Mononuclear cell (primary cell): ENCODE data around the gene SMURF2. TPM values are rescaled to one million over a fixed set of nuclear protein-coding genes. Genes with fewer than 3 reads are reported as not detected.

Source experiments
- H3K27me3 ChIP-seq: 2 replicates; pipeline ENCODE4 v1.6.0; 2011; ENCODE audit warnings: low read length, control low read depth; ENCODE audit not compliant: insufficient read depth
- H3K4me1 ChIP-seq: 2 replicates; pipeline ENCODE4 v1.5.1; 2011; ENCODE audit warnings: mild to moderate bottlenecking, low read length, control low read depth; ENCODE audit not compliant: insufficient read depth
- H3K4me3 ChIP-seq: 2 replicates; pipeline ENCODE4 v1.5.1; 2011; ENCODE audit warnings: mild to moderate bottlenecking, low read length, moderate library complexity
- H3K9me3 ChIP-seq: 2 replicates; pipeline ENCODE4 v1.5.1; 2011; ENCODE audit warnings: low read depth, mild to moderate bottlenecking, control low read depth, low read length
- total RNA-seq: library from RNA; depleted of rRNA; stranded (reverse); fragments of >200 nt; gene quantifications from one replicate; pipeline ENCODE4 v1.2.3, GENCODE V29; 2012

SMURF2 gene
- total RNA-seq, 1 donor = 36.5 TPM

DNA sequence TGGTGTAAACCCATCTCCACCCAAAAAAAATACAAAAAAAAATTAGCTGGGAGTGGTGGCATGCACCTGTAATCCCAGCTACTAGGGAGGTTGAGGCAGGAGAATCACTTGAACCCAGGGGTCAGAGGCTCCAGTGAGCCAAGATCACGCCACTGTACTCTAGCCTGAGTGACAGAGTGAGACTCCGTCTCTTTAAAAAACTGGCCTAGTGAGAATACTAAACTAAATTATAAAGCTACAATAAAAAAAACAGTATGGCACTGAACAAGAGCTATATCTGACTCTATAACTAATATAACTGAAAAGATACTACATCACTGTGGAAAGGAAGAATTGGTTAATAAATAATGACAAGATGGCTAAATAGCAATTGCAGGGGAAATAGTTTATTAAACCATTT is 6.4 kb downstream of the SMURF2 start:
- H3K4me1 ChIP-seq = peaks cover 19% of the 10 kb centered on the region
- H3K27me3 ChIP-seq = no peaks in the 10 kb centered on the region
- H3K4me3 ChIP-seq = no peak overlapping the region

DNA sequence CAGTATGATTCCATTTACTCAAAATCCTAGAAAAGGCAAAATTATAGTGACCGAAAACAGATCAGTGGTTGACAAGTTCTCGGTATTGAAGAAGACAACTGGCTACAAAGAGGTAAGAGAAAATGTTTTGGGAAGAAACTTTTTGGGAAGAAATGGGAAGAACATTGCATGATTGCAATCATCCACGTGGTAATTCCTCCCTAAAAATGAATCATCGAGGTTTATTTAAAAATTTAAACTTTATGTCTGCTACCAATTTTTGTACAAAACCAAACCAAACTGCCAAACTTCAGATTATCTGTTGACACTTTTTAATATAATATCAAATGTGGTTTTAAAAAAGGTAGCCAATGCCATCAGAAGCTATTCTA is 8.1 kb downstream of the SMURF2 start:
- Histone ChIP-seq H3K27me3 (no peaks in the 10 kb centered on the region), H3K9me3 (no peaks in the 10 kb centered on the region), H3K4me3 (no peak overlapping the region), H3K4me1 (peaks cover 11% of the 10 kb centered on the region)

More for the DNA sequence above, 6.4 kb downstream of the SMURF2 start:
- no peaks in the 10 kb centered on the region for H3K9me3 ChIP-seq

DNA sequence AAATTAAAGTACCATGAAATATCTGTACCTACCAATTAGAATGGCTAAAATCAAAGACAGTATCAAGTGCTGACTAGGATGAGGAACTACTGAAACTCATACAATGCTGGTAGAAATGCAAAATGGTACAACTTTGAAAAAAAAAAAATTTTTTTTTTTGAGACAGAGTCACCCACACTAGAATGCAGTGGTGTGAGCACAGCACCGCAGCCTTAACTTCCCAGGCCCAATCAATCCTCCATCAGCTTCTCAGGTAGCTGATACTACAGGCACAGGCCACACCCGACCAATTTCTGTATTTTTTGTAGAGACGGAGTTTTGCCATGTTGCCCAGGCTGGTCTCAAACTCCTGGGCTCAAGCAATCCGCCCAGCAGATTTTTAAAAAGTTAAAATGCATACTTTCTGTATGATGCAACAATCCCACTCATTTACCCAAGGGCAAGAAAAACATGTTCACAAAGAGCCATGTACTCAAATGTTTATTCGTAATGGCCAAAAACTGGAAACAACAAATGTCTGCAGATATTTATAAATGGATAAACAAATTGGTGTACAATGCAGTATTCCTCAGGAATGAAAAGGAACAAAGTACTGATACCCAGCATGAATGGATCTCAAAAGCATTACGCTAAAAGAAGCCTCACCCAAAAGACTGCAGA is 8.7 kb downstream of the SMURF2 start:
- Histone ChIP-seq H3K27me3 (no peaks in the 10 kb centered on the region), H3K4me3 (no peak overlapping the region), H3K4me1 (peaks cover 11% of the 10 kb centered on the region), H3K9me3 (no peaks in the 10 kb centered on the region)

DNA sequence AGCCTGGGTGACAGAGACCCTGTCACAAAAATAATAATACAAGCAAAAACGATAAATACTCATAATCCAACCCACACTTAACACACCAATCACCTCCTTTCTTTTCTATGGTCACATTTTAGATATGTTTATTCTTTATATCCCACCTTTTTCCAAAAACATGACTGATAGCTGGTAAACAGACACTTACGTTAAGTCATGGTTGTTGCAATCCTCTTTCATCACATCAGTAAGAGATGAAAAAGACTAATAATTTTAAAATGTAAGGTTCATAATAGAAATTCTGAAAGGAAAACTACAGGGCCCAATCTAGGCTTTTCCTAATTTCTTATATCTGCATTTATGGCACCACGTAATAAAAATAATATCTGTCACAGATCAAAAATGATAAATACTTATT is 10.2 kb downstream of the SMURF2 start:
- Histone ChIP-seq H3K4me3 (no peak overlapping the region), H3K4me1 (peaks cover 8% of the 10 kb centered on the region), H3K27me3 (no peaks in the 10 kb centered on the region), H3K9me3 (no peaks in the 10 kb centered on the region)

DNA sequence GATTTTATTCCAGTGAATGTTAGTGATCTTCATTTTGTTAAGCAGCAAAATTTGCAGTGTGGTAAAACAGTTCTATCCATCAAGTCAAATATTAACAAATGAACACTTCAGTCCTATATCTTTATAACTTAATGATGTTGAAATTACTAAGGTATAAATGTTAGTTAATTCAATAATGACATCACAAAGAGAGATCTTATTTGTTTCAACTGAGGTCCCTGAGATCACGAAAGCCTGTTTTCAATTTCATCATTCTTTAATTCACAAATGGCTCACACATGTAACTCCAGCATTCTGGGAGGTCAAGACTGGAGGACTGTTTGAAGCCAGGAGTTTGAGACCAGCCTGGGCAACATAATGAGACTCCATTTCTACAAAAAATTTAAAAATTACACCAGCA is 13.9 kb downstream of the SMURF2 start:
- H3K9me3 ChIP-seq = no peaks in the 10 kb centered on the region
- H3K4me3 ChIP-seq = no peak overlapping the region
- peaks cover under 1% of the 10 kb centered on the region for H3K4me1 ChIP-seq
- no peaks in the 10 kb centered on the region for H3K27me3 ChIP-seq

DNA sequence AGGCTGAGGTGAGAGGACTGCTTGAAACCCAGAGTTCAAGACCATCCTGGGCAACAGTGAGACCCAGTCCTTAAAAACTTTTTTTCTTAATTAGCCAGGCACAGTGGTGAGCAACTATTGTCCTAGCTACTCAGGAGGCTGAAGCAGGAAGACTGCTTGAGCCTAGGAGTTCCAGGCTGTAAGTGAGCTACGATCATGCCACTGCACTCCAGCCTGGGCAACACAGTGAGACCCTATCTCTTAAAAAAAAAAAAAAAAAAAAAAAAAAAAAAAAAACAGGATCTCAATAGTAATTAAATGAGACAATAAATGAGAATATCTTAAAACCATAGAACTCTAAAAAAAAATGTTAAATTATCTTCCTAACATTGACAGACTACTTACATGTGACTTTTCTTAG is 14.3 kb downstream of the SMURF2 start:
- Histone ChIP-seq H3K4me3 (no peak overlapping the region), H3K27me3 (no peaks in the 10 kb centered on the region), H3K4me1 (no peaks in the 10 kb centered on the region), H3K9me3 (no peaks in the 10 kb centered on the region)

DNA sequence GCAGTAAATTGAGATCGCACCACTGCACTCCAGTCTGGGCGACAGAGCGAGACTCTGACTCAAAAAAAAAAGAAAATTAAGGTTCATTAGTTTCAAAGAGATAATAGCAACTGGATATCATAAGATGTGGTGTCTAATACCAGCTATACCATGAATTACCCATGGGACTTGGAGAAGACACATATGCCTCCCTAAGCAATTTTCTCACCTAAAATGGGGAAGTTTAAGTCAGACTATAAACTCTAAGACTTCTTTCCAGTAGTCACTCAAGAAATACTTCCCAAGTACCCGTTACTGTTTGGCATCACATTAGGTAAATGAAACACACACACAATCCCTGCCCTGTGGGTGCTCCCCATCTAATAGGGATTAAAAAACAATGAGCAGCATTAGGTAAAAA is 22.6 kb downstream of the SMURF2 start:
- Histone ChIP-seq H3K4me1 (peaks cover 17% of the 10 kb centered on the region), H3K9me3 (no peaks in the 10 kb centered on the region), H3K27me3 (no peaks in the 10 kb centered on the region), H3K4me3 (no peak overlapping the region)

DNA sequence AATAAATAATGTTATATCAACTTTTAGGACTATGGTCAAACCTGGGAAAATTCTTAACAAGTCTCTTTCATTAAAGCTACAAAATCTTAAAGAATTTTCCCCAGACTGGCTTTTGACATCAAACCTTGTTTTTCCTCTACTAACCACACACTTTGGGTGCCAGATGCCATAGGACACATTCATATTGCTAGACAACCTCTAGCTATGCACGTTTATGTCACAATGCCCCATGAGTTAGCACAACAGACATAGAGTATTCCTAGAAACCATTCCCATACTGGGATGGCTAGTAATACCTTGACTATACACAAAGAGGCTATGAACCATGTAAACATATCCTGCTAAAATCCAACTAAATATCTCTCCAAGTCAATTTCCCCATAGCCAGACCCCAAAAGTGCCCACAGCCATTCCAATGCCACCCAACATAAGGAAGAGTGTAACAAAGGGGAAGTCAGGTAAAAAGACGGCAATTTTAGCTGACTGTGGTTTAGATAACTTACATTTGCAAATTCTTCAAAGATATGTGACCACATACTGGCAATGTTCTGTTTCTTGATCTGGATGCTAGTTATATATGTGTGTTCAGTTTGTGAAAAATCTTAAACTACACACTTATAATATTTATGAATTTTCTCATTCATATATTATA is 23.4 kb downstream of the SMURF2 start:
- Histone ChIP-seq H3K4me3 (no peak overlapping the region), H3K4me1 (peaks cover 25% of the 10 kb centered on the region)

DNA sequence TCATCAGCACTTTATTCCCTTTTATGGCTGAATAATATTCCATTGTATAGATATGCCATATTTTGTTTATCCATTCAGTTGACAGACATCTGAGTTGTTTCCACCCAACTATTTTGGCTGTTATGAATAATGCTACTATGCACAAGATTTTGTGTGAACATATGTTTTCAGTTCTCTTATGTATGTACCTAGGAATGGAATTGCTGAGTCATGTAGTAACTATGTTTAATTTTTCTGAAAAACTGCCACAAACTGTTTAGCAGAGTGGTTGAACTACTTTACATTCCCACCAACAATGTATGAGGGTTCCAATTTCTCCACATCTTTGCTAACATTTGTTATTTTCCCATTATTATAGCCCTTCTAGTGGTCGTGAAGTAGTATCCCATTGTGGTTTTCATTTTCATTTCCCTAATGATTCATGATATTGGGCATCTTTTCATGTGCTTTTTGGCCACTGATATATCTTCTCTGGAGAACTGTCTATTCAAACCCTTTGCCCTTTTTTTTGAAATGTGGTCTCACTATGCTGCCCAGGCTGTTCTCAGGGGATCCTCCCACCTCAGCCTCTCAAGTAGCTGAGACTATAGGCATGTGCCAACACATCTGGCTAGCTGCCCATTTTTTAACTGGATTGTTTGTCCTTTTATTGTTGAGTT is 26.3 kb downstream of the SMURF2 start:
- H3K9me3 ChIP-seq = no peaks in the 10 kb centered on the region
- H3K27me3 ChIP-seq = no peaks in the 10 kb centered on the region
- H3K4me3 ChIP-seq = no peak overlapping the region
- H3K4me1 ChIP-seq = peaks cover 21% of the 10 kb centered on the region

More for the DNA sequence above, 23.4 kb downstream of the SMURF2 start:
- no peaks in the 10 kb centered on the region for H3K27me3 ChIP-seq
- H3K9me3 ChIP-seq = no peaks in the 10 kb centered on the region

DNA sequence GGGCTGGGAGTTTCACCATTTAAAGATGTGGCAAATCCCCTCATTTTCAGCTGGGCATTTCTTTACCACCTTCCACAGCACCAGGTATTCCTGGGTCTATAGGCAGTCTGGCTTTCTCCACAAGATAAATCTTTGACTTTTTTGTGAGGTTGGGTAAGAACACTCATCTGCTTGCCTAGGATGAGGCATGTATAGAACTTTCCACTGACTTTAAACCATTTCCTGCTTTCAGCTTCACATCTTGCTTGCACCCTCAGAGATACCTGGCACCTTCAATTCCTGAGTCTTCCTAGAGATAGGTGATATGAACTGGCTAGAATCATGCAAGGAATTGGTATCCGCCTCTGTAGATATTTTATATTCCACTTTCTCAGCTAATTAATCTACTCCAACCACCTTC is 27.9 kb downstream of the SMURF2 start:
- H3K4me1 ChIP-seq = peaks cover 27% of the 10 kb centered on the region
- no peak overlapping the region for H3K4me3 ChIP-seq
- H3K27me3 ChIP-seq = no peaks in the 10 kb centered on the region
- H3K9me3 ChIP-seq = no peaks in the 10 kb centered on the region

DNA sequence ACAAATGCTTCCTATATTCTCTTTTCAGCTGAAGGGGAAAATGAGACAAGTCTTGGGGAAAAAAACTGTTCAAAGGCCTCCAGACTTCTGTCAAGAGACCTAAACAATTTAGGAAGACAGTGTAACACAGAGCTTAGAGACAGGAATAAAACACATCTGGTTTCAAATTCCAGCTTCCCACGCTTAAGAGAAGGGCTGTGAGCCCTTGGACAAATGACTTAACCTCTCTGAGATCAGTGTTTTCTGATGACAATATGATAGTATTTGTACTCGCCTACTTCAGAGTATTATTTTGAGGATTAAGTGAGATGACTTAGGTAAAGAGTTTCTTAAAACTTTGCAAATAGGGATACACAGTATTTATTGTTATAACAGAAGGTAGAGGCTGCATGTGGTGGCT is 29.5 kb downstream of the SMURF2 start:
- H3K27me3 ChIP-seq = no peaks in the 10 kb centered on the region
- no peak overlapping the region for H3K4me3 ChIP-seq
- peaks cover 33% of the 10 kb centered on the region for H3K4me1 ChIP-seq
- H3K9me3 ChIP-seq = no peaks in the 10 kb centered on the region

DNA sequence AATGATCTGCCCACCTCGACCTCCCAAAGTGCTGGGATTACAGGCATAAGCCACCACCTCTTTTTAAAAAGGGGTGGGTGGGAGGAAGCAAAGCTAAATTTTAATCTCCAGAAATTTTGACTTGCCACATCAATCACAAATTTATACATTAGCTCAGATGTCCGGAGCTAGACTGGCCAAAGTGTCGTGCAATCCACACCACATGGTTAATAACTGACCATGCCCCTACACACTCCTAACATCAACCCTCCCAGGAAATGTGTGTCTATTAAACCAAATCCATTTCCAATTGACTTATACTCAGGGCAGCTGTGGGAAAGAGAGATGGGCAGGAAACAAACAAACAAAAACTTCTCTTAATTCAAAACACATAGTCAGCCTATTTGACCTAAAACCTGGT is 29.9 kb downstream of the SMURF2 start:
- peaks cover 33% of the 10 kb centered on the region for H3K4me1 ChIP-seq
- no peaks in the 10 kb centered on the region for H3K27me3 ChIP-seq
- H3K9me3 ChIP-seq = no peaks in the 10 kb centered on the region
- no peak overlapping the region for H3K4me3 ChIP-seq

DNA sequence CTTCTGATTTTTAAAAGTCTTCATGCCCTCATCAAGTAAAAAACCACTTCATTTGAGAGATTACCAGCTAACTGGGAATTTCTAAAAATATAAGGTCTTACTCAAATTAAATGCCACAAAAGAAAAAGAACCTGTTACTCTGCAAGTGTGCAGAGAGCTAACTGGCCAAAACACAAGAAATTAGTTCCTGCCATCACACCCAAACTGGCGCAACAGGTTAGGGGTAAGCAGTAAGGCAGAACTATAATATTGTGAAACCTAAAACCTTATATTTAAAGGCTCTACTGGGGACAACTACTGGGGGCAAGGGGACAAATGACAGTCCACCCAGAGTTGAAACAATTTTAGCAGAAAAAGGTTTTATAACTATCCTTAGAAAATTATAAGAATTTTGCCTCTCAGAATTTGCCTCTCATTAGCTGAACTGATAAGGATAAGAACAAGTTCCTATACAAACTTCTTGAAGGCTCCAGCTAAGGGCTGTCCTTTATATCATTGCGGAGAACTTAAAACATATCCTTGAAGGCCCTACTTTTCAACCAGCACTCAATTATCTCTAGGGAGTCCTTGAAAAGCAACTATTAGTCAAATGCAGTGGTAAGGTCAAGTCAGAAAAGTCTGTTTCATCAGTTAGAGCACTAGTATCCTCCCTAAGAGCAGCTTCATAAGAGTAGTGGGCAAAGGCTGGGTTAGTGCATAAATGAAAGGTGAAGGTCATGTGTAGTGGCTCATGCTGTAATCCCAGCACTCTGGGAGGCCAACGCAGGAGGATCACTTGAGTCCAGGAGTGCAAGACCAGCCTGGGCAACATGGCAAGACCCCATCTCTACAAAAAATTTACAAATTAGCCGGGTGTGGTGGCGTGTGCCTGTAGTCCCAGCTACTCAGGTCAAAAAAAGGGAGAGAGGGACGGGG is 31.5 kb downstream of the SMURF2 start:
- Histone ChIP-seq H3K4me3 (no peak overlapping the region), H3K27me3 (no peaks in the 10 kb centered on the region), H3K9me3 (no peaks in the 10 kb centered on the region), H3K4me1 (peaks cover 27% of the 10 kb centered on the region)

DNA sequence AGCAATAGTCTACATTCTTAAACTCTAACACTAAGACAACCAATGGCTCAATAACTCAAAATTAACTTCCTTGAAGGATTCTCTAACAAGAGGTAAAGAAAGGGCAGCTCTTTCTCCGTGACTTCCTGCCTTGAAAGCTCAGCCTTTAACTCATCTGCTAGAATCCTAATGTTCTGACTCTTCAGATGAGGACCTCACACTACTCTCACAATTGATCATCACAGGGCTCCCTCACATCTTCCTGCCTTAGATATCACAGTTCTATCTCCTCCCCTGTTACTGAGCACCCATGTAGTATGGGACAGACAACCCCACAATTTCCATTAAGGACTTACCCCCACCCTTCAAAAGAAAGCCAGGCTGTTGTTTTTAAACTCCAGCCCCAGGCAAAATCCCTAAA is 33.5 kb downstream of the SMURF2 start:
- peaks cover 17% of the 10 kb centered on the region for H3K4me1 ChIP-seq
- no peaks in the 10 kb centered on the region for H3K27me3 ChIP-seq
- no peak overlapping the region for H3K4me3 ChIP-seq
- no peaks in the 10 kb centered on the region for H3K9me3 ChIP-seq

DNA sequence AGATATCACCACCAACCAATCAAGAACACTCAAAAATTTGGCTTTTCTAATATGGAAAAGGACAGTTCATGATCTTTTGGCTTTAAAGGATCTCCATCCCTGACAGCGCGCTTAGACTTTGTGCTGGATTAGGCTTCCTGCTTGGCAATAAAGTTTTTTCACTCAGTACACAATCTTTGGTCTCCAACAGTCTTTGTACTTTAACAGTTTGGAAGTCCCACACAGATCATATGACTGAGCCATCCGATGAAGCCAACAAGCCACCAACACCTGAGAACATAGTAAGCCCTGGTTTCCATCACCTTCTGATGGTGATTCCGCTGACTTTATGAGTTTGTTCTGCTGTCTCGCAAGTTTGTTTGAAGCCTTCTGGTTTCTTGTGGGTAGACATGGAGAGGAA is 34.3 kb downstream of the SMURF2 start:
- H3K4me3 ChIP-seq = no peak overlapping the region
- H3K27me3 ChIP-seq = no peaks in the 10 kb centered on the region
- H3K4me1 ChIP-seq = peaks cover 17% of the 10 kb centered on the region
- H3K9me3 ChIP-seq = no peaks in the 10 kb centered on the region
